Activated T-cell treated with anti-CD3 and anti-CD28 coated beads, Interleukin-2, amount 50 U/mL, for 4 hours (primary cell): ENCODE data around the gene ZMYM5. TPM values are rescaled to one million over a fixed set of nuclear protein-coding genes. Genes with fewer than 3 reads are reported as not detected.
"Not testable (repeated sequence)": the region's sequence is repeated elsewhere in the genome, so short reads cannot be mapped to it uniquely, and the experiment has no call there.

Experiments used
- ATAC-seq, 2 donors: fragments of 200-7000 bp; cut with Tn5 transposase; one replicate each; pipeline ENCODE4 v1.10.0; 2021
- DNase-seq: peaks from one replicate; pipeline ENCODE4 v3.0.0-alpha.2; 2020
- H3K27me3 Mint-ChIP-seq: one replicate; pipeline ENCODE4 v1.8.0; 2021; ENCODE audit warnings: low read depth, mixed read lengths
- H3K36me3 Mint-ChIP-seq: one replicate; pipeline ENCODE4 v1.8.0; 2022; ENCODE audit warnings: mixed read lengths; ENCODE audit not compliant: insufficient read depth
- H3K4me1 Mint-ChIP-seq: one replicate; pipeline ENCODE4 v1.8.0; 2021; ENCODE audit warnings: low read depth, mixed read lengths
- H3K4me3 Mint-ChIP-seq: one replicate; pipeline ENCODE4 v1.8.0; 2021; ENCODE audit warnings: mild to moderate bottlenecking, moderate library complexity, mixed read lengths
- H3K9me3 Mint-ChIP-seq: one replicate; pipeline ENCODE4 v1.8.0; 2021; ENCODE audit warnings: mixed read lengths
- total RNA-seq, 3 donors: library from RNA; stranded (reverse); gene quantifications; one replicate each; pipeline ENCODE4 v1.2.1, GENCODE V29; 2021

Gene ZMYM5
- total RNA-seq, 3 donors from 2014 or later, result 6.7 to 9.2 (median 7.6) TPM

- Mint-ChIP-seq H3K9me3 (no peaks in the 10 kb centered on the region), H3K4me1 (peaks cover 45% of the 10 kb centered on the region), H3K4me3 (peak overlapping the region; percentile 96), H3K27me3 (no peaks in the 10 kb centered on the region), H3K36me3 (peaks cover 11% of the 10 kb centered on the region)
- no peak for DNase-seq
- no peak for ATAC-seq
Observed at GRCh38 chr13:19860884-19861655, 2.4 kb downstream of the ZMYM5 start.

- not testable (repeated sequence) for DNase-seq, H3K27me3 Mint-ChIP-seq, ATAC-seq, H3K4me3 Mint-ChIP-seq, H3K9me3 Mint-ChIP-seq
- H3K4me1 Mint-ChIP-seq, result peaks cover 46% of the 10 kb centered on the region
- peaks cover 15% of the 10 kb centered on the region for H3K36me3 Mint-ChIP-seq
Observed at GRCh38 chr13:19857637-19858036, 5.8 kb downstream of the ZMYM5 start.

GRCh38 chr13:19852766-19853165 lies 10.7 kb downstream of the ZMYM5 start:
- no peak overlapping the region for H3K4me3 Mint-ChIP-seq
- ATAC-seq (no peak), DNase-seq (no peak)
- H3K36me3 Mint-ChIP-seq, result peaks cover 24% of the 10 kb centered on the region
- peaks cover 27% of the 10 kb centered on the region for H3K4me1 Mint-ChIP-seq
- H3K27me3 Mint-ChIP-seq, result no peaks in the 10 kb centered on the region
- no peaks in the 10 kb centered on the region for H3K9me3 Mint-ChIP-seq

DNA sequence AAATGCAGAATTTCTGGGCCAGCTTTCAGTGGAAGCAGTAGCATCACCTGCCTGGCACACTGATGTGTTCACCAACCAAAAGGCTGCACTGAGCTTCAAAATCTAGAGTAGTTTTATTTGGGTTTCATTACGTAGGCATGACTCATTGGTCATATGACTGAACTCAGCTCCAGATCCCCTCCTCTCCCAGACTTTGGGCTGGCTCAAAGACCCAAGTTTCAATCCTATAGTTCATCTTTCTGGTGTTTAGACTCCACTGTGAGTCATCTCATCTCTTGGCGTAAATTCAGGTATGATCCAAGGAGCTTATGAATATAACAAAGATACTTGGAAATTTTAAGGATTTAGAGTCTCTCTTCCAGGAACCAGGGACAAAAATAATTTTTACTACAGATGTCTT lies 17.7 kb downstream of the ZMYM5 start:
- peaks cover 14% of the 10 kb centered on the region for H3K4me1 Mint-ChIP-seq
- no peaks in the 10 kb centered on the region for H3K9me3 Mint-ChIP-seq
- H3K4me3 Mint-ChIP-seq, result no peak overlapping the region
- H3K36me3 Mint-ChIP-seq, result peaks cover 16% of the 10 kb centered on the region
- DNase-seq, result no peak
- H3K27me3 Mint-ChIP-seq, result no peaks in the 10 kb centered on the region
- peak; percentile 69 to 79 for ATAC-seq

DNA sequence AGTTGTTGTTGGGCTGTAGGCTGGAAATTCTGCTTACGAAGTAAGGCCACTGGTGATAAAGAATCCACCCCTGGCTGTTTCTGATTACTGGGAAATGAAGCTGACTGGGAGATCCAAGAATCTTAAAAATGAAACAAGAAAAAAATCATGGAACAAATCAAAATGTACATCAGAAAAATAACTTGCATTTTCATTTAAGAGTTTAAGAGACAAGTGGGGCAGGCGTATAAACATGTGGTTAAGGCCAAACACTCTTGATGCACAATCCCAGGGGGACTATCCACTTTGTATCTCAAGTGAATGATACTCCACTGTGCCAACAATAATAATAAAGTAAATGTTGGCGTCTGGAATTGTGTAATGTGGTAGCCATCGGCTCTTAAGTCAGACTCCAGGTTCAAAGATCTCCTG lies 24.6 kb downstream of the ZMYM5 start:
- DNase-seq, result no peak
- no peaks in the 10 kb centered on the region for H3K4me1 Mint-ChIP-seq
- H3K4me3 Mint-ChIP-seq, result no peak overlapping the region
- no peak for ATAC-seq
- no peaks in the 10 kb centered on the region for H3K9me3 Mint-ChIP-seq
- H3K36me3 Mint-ChIP-seq, result peaks cover 28% of the 10 kb centered on the region
- no peaks in the 10 kb centered on the region for H3K27me3 Mint-ChIP-seq

- no peak overlapping the region for H3K4me3 Mint-ChIP-seq
- no peaks in the 10 kb centered on the region for H3K27me3 Mint-ChIP-seq
- no peaks in the 10 kb centered on the region for H3K4me1 Mint-ChIP-seq
- no peaks in the 10 kb centered on the region for H3K9me3 Mint-ChIP-seq
- peaks cover 32% of the 10 kb centered on the region for H3K36me3 Mint-ChIP-seq
- ATAC-seq (no peak), DNase-seq (no peak)
Observed at GRCh38 chr13:19836472-19836871, 27.0 kb downstream of the ZMYM5 start.

GRCh38 chr13:19834704-19835103 lies 28.7 kb downstream of the ZMYM5 start:
- peaks cover 33% of the 10 kb centered on the region for H3K36me3 Mint-ChIP-seq
- no peaks in the 10 kb centered on the region for H3K27me3 Mint-ChIP-seq
- no peak for ATAC-seq
- H3K4me3 Mint-ChIP-seq, result no peak overlapping the region
- DNase-seq, result no peak
- H3K4me1 Mint-ChIP-seq, result no peaks in the 10 kb centered on the region
- H3K9me3 Mint-ChIP-seq, result no peaks in the 10 kb centered on the region

DNA sequence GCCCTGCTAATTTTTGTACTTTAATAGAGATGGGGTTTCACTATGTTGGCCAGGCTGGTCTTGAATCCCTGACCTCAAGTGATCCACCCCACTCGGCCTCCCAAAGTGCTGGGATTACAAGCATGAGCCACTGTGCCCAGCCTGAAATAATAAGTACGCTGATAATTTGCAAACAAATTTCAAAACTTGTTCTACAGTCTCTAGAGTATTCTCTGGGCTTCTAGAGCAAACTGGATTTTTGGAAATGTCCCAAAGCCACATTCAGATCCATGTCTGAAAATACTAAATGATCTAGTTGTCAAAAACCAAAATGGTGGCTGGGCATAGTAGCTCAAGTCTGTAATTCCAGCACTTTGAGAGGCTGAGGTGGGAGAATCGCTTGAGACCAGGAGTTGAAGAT lies 40.8 kb downstream of the ZMYM5 start:
- Mint-ChIP-seq H3K4me3 (no peak overlapping the region), H3K4me1 (no peaks in the 10 kb centered on the region), H3K36me3 (peaks cover 27% of the 10 kb centered on the region), H3K27me3 (no peaks in the 10 kb centered on the region), H3K9me3 (no peaks in the 10 kb centered on the region)
- ATAC-seq (no peak), DNase-seq (no peak)

- H3K4me1 Mint-ChIP-seq, result no peaks in the 10 kb centered on the region
- H3K27me3 Mint-ChIP-seq, result no peaks in the 10 kb centered on the region
- no peak overlapping the region for H3K4me3 Mint-ChIP-seq
- peaks cover 20% of the 10 kb centered on the region for H3K36me3 Mint-ChIP-seq
- H3K9me3 Mint-ChIP-seq, result no peaks in the 10 kb centered on the region
- DNase-seq (peak; percentile 11), ATAC-seq (no peak)
Observed at GRCh38 chr13:19818223-19818842, 45.1 kb downstream of the ZMYM5 start.

GRCh38 chr13:19817510-19818158 lies 45.8 kb downstream of the ZMYM5 start:
- H3K4me1 Mint-ChIP-seq, result no peaks in the 10 kb centered on the region
- no peaks in the 10 kb centered on the region for H3K9me3 Mint-ChIP-seq
- no peak for ATAC-seq

GRCh38 chr13:19817106-19817505 lies 46.3 kb downstream of the ZMYM5 start:
- no peaks in the 10 kb centered on the region for H3K9me3 Mint-ChIP-seq
- ATAC-seq (no peak), DNase-seq (no peak)
- no peaks in the 10 kb centered on the region for H3K4me1 Mint-ChIP-seq
- peaks cover 19% of the 10 kb centered on the region for H3K36me3 Mint-ChIP-seq
- H3K4me3 Mint-ChIP-seq, result no peak overlapping the region
- no peaks in the 10 kb centered on the region for H3K27me3 Mint-ChIP-seq

More at GRCh38 chr13:19817510-19818158, 45.8 kb downstream of the ZMYM5 start:
- H3K27me3 Mint-ChIP-seq, result no peaks in the 10 kb centered on the region
- no peak overlapping the region for H3K4me3 Mint-ChIP-seq
- H3K36me3 Mint-ChIP-seq, result peaks cover 20% of the 10 kb centered on the region
- DNase-seq, result no peak

DNA sequence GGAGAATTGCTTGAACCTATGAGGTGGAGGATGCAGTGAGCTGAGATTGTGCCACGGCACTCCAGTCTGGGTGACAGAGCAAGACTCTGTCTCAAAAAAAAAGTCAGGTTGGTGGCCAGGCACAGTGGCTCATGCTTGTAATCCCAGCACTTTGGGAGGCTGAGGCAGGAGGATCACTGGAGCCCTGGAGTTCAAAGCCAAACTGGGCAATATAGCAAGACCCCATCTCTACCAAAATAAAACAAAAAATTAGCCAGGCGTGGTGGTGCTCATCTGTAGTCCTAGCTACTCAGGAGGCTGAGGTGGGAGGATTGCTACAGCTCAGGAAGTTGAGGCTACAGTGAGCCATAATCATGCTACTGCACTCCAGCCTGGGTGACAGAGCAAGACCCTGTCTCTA lies 47.6 kb downstream of the ZMYM5 start:
- H3K9me3 Mint-ChIP-seq, DNase-seq, H3K27me3 Mint-ChIP-seq, H3K4me1 Mint-ChIP-seq, ATAC-seq, H3K4me3 Mint-ChIP-seq: not testable (repeated sequence)
- peaks cover 17% of the 10 kb centered on the region for H3K36me3 Mint-ChIP-seq

DNA sequence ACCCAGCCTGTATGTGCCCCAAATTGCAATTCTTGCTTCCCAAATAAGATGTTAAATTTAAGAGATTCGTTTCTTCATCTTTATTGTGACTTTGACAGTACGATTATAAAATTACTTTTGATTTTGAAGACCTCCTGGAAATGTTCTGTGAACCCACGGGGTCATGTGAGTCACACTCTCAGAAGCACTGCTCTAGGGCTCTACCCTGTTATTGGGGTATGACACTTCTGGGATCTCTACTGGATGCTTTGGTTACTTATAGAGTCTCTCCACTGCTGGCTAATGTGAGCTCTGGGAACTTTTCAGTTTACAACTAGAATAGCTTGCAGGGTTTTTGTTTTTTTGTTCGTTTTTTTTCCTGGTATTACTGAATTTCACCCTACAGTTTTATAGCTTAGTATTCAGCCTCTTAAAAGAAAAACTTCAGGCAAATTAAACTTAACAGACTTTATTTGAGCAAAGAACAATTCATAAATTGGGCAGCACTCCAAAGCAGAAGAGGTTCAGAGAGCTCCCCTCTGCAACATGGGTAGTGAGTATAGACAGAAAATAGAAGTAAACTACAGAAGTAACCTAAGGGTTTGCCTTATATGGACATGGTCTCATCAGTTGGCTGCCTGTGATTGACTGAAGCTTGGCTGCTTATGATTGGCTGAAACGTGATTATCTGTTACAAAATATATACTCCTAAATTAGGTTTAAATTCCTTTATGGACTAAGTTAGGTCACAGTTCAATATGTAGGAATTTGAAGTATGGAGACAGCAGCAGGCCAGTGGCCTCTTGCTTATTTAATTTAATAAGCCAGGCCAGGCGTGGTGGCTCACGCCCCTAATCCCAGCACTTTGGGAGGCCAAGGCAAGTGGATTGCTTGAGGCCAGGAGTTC lies 52.2 kb downstream of the ZMYM5 start:
- peaks cover 2% of the 10 kb centered on the region for H3K36me3 Mint-ChIP-seq
- ATAC-seq (no peak), DNase-seq (no peak)
- H3K4me3 Mint-ChIP-seq, result no peak overlapping the region
- H3K4me1 Mint-ChIP-seq, result no peaks in the 10 kb centered on the region
- H3K9me3 Mint-ChIP-seq, result no peaks in the 10 kb centered on the region
- no peaks in the 10 kb centered on the region for H3K27me3 Mint-ChIP-seq

- H3K27me3 Mint-ChIP-seq, result no peaks in the 10 kb centered on the region
- H3K9me3 Mint-ChIP-seq, result no peaks in the 10 kb centered on the region
- no peak for DNase-seq
- peaks cover 2% of the 10 kb centered on the region for H3K36me3 Mint-ChIP-seq
- ATAC-seq, result no peak
- no peaks in the 10 kb centered on the region for H3K4me1 Mint-ChIP-seq
- no peak overlapping the region for H3K4me3 Mint-ChIP-seq
Observed at GRCh38 chr13:19810151-19810550, 53.3 kb downstream of the ZMYM5 start.
